Effector memory CD4-positive, alpha-beta T cell (primary cell): ENCODE data around the gene DDX25.

Source experiments
- DNase-seq, 3 donors: peaks; one replicate each; pipeline ENCODE4 v3.0.0-alpha.2; 2020
- H3K27ac ChIP-seq: 2 replicates; pipeline ENCODE4 v1.7.0; 2013; ENCODE audit warnings: mild to moderate bottlenecking, low read length, moderate library complexity; ENCODE audit not compliant: insufficient read depth, poor library complexity, severe bottlenecking
- H3K27me3 ChIP-seq: replicated peaks from 2 replicates; pipeline ENCODE4 v1.7.0; 2013; ENCODE audit warnings: mild to moderate bottlenecking, low read length; ENCODE audit not compliant: insufficient read depth, control insufficient read depth, poor library complexity, severe bottlenecking
- H3K36me3 ChIP-seq: 2 replicates; pipeline ENCODE4 v1.7.0; 2013; ENCODE audit warnings: mild to moderate bottlenecking, low read length, moderate library complexity; ENCODE audit not compliant: control insufficient read depth, insufficient read depth
- H3K4me1 ChIP-seq: 2 replicates; pipeline ENCODE4 v1.7.0; 2013; ENCODE audit warnings: low read length, mild to moderate bottlenecking; ENCODE audit not compliant: control insufficient read depth, insufficient read depth, poor library complexity, severe bottlenecking
- H3K4me3 ChIP-seq: 2 replicates; pipeline ENCODE4 v1.7.0; 2013; ENCODE audit warnings: low read length, low read depth, mild to moderate bottlenecking; ENCODE audit not compliant: insufficient read depth, poor library complexity, severe bottlenecking
- H3K9me3 ChIP-seq: 2 replicates; pipeline ENCODE4 v1.7.0; 2013; ENCODE audit warnings: mild to moderate bottlenecking, low read length, moderate library complexity; ENCODE audit not compliant: control insufficient read depth

The DDX25 gene

GRCh38 chr11:125881291-125881690 lies 23.0 kb upstream of the DDX25 start:
- Histone ChIP-seq H3K9me3 (no peaks in the 10 kb centered on the region), H3K4me3 (no peak overlapping the region), H3K4me1 (no peaks in the 10 kb centered on the region), H3K27me3 (no peaks in the 10 kb centered on the region), H3K27ac (no peak overlapping the region), H3K36me3 (no peaks in the 10 kb centered on the region)
- no peak for DNase-seq

GRCh38 chr11:125883375-125883774 lies 20.9 kb upstream of the DDX25 start:
- Histone ChIP-seq H3K27me3 (no peaks in the 10 kb centered on the region), H3K9me3 (no peaks in the 10 kb centered on the region), H3K4me1 (peaks cover 11% of the 10 kb centered on the region), H3K27ac (no peak overlapping the region), H3K36me3 (no peaks in the 10 kb centered on the region), H3K4me3 (no peak overlapping the region)
- DNase-seq, result no peak

- H3K27ac ChIP-seq, result peak overlapping the region; percentile 73
- peak overlapping the region; percentile 70 for H3K4me3 ChIP-seq
- DNase-seq, result no peak
Measured at GRCh38 chr11:125886997-125887372, 17.3 kb upstream of the DDX25 start.

GRCh38 chr11:125887373-125888324 lies 16.7 kb upstream of the DDX25 start, which contains the start of gene HYLS1:
TSS of gene HYLS1 (plus strand) at chr11:125887668. CDS start at chr11:125899369, 11,701 bp downstream.
- Histone ChIP-seq H3K36me3 (no peaks in the 10 kb centered on the region), H3K9me3 (no peaks in the 10 kb centered on the region)
- peak; percentile 94 to 98 (median 94) for DNase-seq

More at GRCh38 chr11:125886997-125887372, 17.3 kb upstream of the DDX25 start:
- H3K36me3 ChIP-seq, result no peaks in the 10 kb centered on the region
- peaks cover 11% of the 10 kb centered on the region for H3K4me1 ChIP-seq
- H3K27me3 ChIP-seq, result no peaks in the 10 kb centered on the region
- no peaks in the 10 kb centered on the region for H3K9me3 ChIP-seq

GRCh38 chr11:125890447-125891100 lies 13.7 kb upstream of the DDX25 start:
- H3K27me3 ChIP-seq, result no peaks in the 10 kb centered on the region
- no peak overlapping the region for H3K27ac ChIP-seq
- H3K4me3 ChIP-seq, result no peak overlapping the region
- H3K36me3 ChIP-seq, result peaks cover 10% of the 10 kb centered on the region
- no peaks in the 10 kb centered on the region for H3K9me3 ChIP-seq
- H3K4me1 ChIP-seq, result peaks cover 11% of the 10 kb centered on the region
- no peak for DNase-seq

More at GRCh38 chr11:125887373-125888324, 16.7 kb upstream of the DDX25 start, which contains the start of gene HYLS1:
- no peaks in the 10 kb centered on the region for H3K27me3 ChIP-seq
- peaks cover 11% of the 10 kb centered on the region for H3K4me1 ChIP-seq
- H3K4me3 ChIP-seq, result peak within 1 kb of the TSS; percentile 70
- peak within 1 kb of the TSS; percentile 73 for H3K27ac ChIP-seq

GRCh38 chr11:125892071-125892470 lies 12.2 kb upstream of the DDX25 start:
- H3K27ac ChIP-seq, result no peak overlapping the region
- peaks cover 7% of the 10 kb centered on the region for H3K4me1 ChIP-seq
- no peaks in the 10 kb centered on the region for H3K9me3 ChIP-seq
- H3K27me3 ChIP-seq, result no peaks in the 10 kb centered on the region
- DNase-seq, result no peak
- H3K36me3 ChIP-seq, result peaks cover 11% of the 10 kb centered on the region
- H3K4me3 ChIP-seq, result no peak overlapping the region

- no peak overlapping the region for H3K27ac ChIP-seq
Measured at GRCh38 chr11:125892994-125893393, 11.3 kb upstream of the DDX25 start.

GRCh38 chr11:125901872-125902271 lies 2.4 kb upstream of the DDX25 start:
- Histone ChIP-seq H3K4me3 (no peak overlapping the region), H3K27me3 (peaks cover 22% of the 10 kb centered on the region), H3K9me3 (no peaks in the 10 kb centered on the region), H3K4me1 (peaks cover 20% of the 10 kb centered on the region), H3K36me3 (peaks cover 8% of the 10 kb centered on the region), H3K27ac (no peak overlapping the region)
- no peak for DNase-seq

More at GRCh38 chr11:125892994-125893393, 11.3 kb upstream of the DDX25 start:
- Histone ChIP-seq H3K9me3 (no peaks in the 10 kb centered on the region), H3K36me3 (peaks cover 11% of the 10 kb centered on the region), H3K4me1 (peaks cover 2% of the 10 kb centered on the region), H3K27me3 (no peaks in the 10 kb centered on the region), H3K4me3 (no peak overlapping the region)
- no peak for DNase-seq

GRCh38 chr11:125902277-125902926 lies 1.9 kb upstream of the DDX25 start:
- peak overlapping the region; percentile 98 for H3K4me3 ChIP-seq
- no peak for DNase-seq
- peaks cover 8% of the 10 kb centered on the region for H3K36me3 ChIP-seq
- peaks cover 20% of the 10 kb centered on the region for H3K4me1 ChIP-seq
- peaks cover 22% of the 10 kb centered on the region for H3K27me3 ChIP-seq
- H3K9me3 ChIP-seq, result no peaks in the 10 kb centered on the region
- peak overlapping the region; percentile 79 for H3K27ac ChIP-seq
